HUES6 (cell line): ENCODE measurements around the gene PGS1.
"Not testable (repeated sequence)": the region's sequence is repeated elsewhere in the genome, so short reads cannot be mapped to it uniquely, and the experiment has no call there.

ENCODE experiments used
- H3K27ac ChIP-seq: 2 replicates; pipeline ENCODE4 v1.7.0; 2013; ENCODE audit warnings: low read depth, mild to moderate bottlenecking, low read length, inconsistent platforms
- H3K27me3 ChIP-seq: 2 replicates; pipeline ENCODE4 v1.6.1; 2013; ENCODE audit warnings: low read length; ENCODE audit not compliant: control insufficient read depth, insufficient read depth
- H3K36me3 ChIP-seq: 2 replicates; pipeline ENCODE4 v1.6.1; 2013; ENCODE audit warnings: low read length; ENCODE audit not compliant: control insufficient read depth, insufficient read depth
- H3K4me1 ChIP-seq: 2 replicates; pipeline ENCODE4 v1.6.1; 2013; ENCODE audit warnings: low read length; ENCODE audit not compliant: control insufficient read depth, insufficient read depth
- H3K4me3 ChIP-seq: 2 replicates; pipeline ENCODE4 v1.5.1; 2013; ENCODE audit warnings: low read depth, low read length
- H3K9ac ChIP-seq: one replicate; pipeline ENCODE4 v1.6.1; 2013; ENCODE audit warnings: mild to moderate bottlenecking, low read length
- H3K9me3 ChIP-seq: 2 replicates; pipeline ENCODE4 v1.6.1; 2013; ENCODE audit warnings: low read depth, low read length; ENCODE audit not compliant: control insufficient read depth, insufficient read depth

The PGS1 gene

DNA sequence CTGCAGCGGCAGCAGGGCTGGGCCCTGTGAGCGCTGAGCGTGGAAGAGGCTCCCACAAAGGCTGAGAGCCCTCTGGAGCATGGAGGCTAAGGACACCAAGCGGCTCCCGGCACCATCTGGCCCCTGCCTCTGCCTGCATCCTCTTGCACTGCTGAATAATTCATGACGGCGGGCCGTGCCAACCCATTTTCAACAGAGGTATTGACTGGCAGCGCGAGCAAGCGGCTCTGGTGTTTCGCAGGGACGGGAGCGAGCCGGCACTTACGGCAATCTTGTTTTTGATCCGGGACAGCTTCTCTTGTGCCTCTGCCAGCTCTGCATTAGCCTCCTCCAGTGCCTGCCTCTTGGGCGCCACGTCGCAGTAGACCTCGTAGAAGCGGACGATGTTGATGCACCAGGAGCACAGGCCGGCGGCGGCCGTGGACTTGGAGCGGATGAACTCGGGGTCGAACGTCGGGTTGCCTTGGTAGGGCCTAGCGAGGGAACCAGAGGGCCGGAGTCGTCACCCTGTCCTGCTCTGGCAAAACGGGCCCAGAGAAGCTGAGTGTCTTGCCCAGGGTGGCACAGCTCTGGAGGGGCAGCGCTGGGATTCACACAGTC lies 80.4 kb downstream of the PGS1 start:
- no peak overlapping the region for H3K27ac ChIP-seq
- H3K9ac ChIP-seq, result no peak overlapping the region
- no peaks in the 10 kb centered on the region; the same call in 1 of the 2 replicates for H3K4me1 ChIP-seq
- no peaks in the 10 kb centered on the region for H3K27me3 ChIP-seq
- H3K9me3 ChIP-seq, result no peaks in the 10 kb centered on the region
- H3K36me3 ChIP-seq, result no peaks in the 10 kb centered on the region
- no peak overlapping the region for H3K4me3 ChIP-seq

DNA sequence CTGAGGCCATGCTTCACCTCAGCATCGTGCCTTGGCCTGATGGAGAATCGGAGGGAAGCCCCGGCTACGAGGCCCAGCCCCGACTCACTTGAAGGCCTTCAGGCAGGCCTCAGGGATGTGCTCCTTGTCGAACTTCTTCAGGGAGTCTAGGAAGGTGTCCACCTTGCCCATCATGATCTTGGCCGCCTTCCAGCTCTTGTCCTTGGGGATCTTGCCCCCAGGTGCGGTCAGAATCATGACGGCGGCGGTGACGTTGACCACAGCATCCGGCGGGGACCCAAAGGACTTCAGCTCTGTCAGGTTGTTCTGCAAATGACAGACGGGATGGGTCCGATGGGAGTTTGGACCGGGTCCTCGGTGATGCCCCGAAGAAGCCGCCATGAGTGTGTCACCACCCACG lies 81.2 kb downstream of the PGS1 start:
- no peaks in the 10 kb centered on the region for H3K36me3 ChIP-seq
- no peaks in the 10 kb centered on the region for H3K27me3 ChIP-seq
- H3K4me1 ChIP-seq, result no peaks in the 10 kb centered on the region; the same call in 1 of the 2 replicates
- no peak overlapping the region for H3K4me3 ChIP-seq
- no peak overlapping the region for H3K27ac ChIP-seq
- peaks cover 4% of the 10 kb centered on the region; the same call in 1 of the 2 replicates for H3K9me3 ChIP-seq
- no peak overlapping the region for H3K9ac ChIP-seq

DNA sequence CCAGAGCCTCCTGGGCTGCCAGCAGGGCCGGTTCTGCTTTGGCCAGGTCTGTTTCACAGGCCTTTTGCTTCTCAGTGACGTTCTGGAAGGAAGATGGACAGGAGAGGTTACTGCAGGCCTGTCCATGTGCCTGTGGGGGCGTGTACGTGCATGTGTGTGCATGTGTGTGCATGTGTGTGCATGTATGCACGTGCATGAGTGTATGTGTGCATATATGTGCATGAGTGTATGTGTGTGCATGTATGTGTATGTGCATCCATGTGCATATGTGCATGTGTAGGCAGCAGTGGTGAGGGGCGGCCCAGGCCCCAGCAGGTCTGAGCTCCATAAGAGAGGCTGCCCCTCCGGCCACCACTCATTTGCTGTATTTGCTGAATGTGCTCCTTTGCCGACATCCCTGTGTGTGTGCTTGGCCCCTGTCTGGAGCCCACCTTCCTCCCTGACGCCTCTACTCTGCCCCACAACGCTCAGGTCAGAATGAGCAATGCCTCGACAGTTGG lies 81.8 kb downstream of the PGS1 start:
- H3K36me3 ChIP-seq, result no peaks in the 10 kb centered on the region
- H3K4me3 ChIP-seq, result no peak overlapping the region
- no peak overlapping the region for H3K9ac ChIP-seq
- no peak overlapping the region for H3K27ac ChIP-seq
- H3K4me1 ChIP-seq, result no peaks in the 10 kb centered on the region; the same call in 1 of the 2 replicates
- peaks cover 6% of the 10 kb centered on the region; the same call in 1 of the 2 replicates for H3K9me3 ChIP-seq
- H3K27me3 ChIP-seq, result no peaks in the 10 kb centered on the region

DNA sequence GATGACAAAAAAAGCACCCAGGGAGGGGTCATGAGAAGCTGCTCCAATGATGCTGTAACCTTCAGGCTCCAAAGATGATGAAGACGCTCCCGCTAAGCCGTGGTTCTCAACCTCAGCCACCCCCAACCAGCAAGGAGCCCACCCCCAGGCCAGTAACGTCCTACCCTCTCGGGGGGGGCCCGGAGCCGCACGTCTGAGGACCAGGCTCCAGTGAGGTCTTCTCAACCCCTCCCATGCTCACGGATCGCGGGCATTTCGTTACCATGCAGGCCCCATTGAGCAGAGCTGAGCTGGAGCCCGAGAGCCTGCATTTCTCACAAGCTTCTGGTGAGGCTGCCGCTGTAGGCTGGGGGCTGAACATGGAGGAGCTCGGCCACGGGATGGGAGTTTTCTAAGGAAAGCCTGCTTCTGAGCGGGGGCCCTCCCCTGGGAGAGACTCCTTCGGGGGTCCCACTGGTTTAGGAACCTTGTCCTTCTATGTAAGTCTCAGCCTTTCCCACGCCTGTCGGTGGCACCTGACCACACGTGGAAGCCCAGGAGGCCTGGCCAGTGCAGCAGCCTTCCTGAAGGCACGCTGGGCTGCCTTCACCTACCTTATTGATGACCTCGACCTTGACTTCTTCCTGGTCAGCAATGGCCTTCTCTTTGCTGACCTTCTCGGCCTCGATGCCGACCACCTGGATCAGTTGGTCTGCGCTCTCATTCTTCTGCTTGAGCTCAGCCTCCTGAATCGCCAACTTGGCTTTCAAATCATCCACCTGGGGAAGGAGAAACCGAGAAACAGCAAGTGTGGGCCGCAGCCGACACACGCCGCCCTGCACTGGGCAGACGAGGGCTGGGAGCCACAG lies 82.7 kb downstream of the PGS1 start:
- Histone ChIP-seq H3K27ac (no peak overlapping the region), H3K4me3 (no peak overlapping the region), H3K9me3 (peaks cover 6% of the 10 kb centered on the region; the same call in 1 of the 2 replicates), H3K4me1 (no peaks in the 10 kb centered on the region; the same call in 1 of the 2 replicates), H3K9ac (no peak overlapping the region), H3K36me3 (no peaks in the 10 kb centered on the region), H3K27me3 (no peaks in the 10 kb centered on the region)

GRCh38 chr17:78461799-78462053 lies 83.3 kb downstream of the PGS1 start:
- H3K4me1 ChIP-seq, result no peaks in the 10 kb centered on the region; the same call in 1 of the 2 replicates
- no peak overlapping the region for H3K4me3 ChIP-seq
- no peaks in the 10 kb centered on the region for H3K27me3 ChIP-seq
- no peak overlapping the region for H3K9ac ChIP-seq
- no peak overlapping the region for H3K27ac ChIP-seq
- no peaks in the 10 kb centered on the region for H3K36me3 ChIP-seq
- H3K9me3 ChIP-seq, result peaks cover 6% of the 10 kb centered on the region; the same call in 1 of the 2 replicates

- H3K4me1 ChIP-seq, result no peaks in the 10 kb centered on the region; the same call in 1 of the 2 replicates
- H3K36me3 ChIP-seq, result no peaks in the 10 kb centered on the region
- no peaks in the 10 kb centered on the region for H3K27me3 ChIP-seq
- H3K9me3 ChIP-seq, result peaks cover 6% of the 10 kb centered on the region; the same call in 1 of the 2 replicates
- no peak overlapping the region for H3K27ac ChIP-seq
- no peak overlapping the region for H3K9ac ChIP-seq
- no peak overlapping the region for H3K4me3 ChIP-seq
Observed at GRCh38 chr17:78462148-78462547, 83.7 kb downstream of the PGS1 start.

GRCh38 chr17:78466109-78466785 lies 87.8 kb downstream of the PGS1 start:
- H3K27ac ChIP-seq, H3K9ac ChIP-seq, H3K36me3 ChIP-seq, H3K27me3 ChIP-seq, H3K4me1 ChIP-seq, H3K4me3 ChIP-seq: not testable (repeated sequence)
- peaks cover 14% of the 10 kb centered on the region for H3K9me3 ChIP-seq

- Histone ChIP-seq H3K36me3 (no peaks in the 10 kb centered on the region), H3K27ac (no peak overlapping the region), H3K9ac (no peak overlapping the region), H3K4me1 (no peaks in the 10 kb centered on the region; the same call in 1 of the 2 replicates), H3K9me3 (peaks cover 14% of the 10 kb centered on the region), H3K27me3 (no peaks in the 10 kb centered on the region), H3K4me3 (no peak overlapping the region)
Observed at GRCh38 chr17:78466786-78467715, 88.6 kb downstream of the PGS1 start.

- Histone ChIP-seq H3K27me3 (no peaks in the 10 kb centered on the region), H3K9ac (no peak overlapping the region), H3K27ac (no peak overlapping the region), H3K4me1 (no peaks in the 10 kb centered on the region), H3K36me3 (no peaks in the 10 kb centered on the region), H3K9me3 (peaks cover 14% of the 10 kb centered on the region), H3K4me3 (no peak overlapping the region)
Observed at GRCh38 chr17:78468366-78468765, 89.9 kb downstream of the PGS1 start.

- no peaks in the 10 kb centered on the region for H3K36me3 ChIP-seq
- H3K27ac ChIP-seq, result no peak overlapping the region
- no peak overlapping the region for H3K9ac ChIP-seq
- no peaks in the 10 kb centered on the region for H3K27me3 ChIP-seq
- no peak overlapping the region for H3K4me3 ChIP-seq
- peaks cover 13% of the 10 kb centered on the region for H3K9me3 ChIP-seq
- H3K4me1 ChIP-seq, result no peaks in the 10 kb centered on the region
Observed at GRCh38 chr17:78469443-78469842, 91.0 kb downstream of the PGS1 start.
